ENCODE results near the gene CUEDC1. TPM values are rescaled to one million over a fixed set of nuclear protein-coding genes. Genes with fewer than 3 reads are reported as not detected.

The CUEDC1 gene
- total RNA-seq, 4 donors from 2014 or later: 35.7 to 60.3 (median 45.6) TPM

DNA sequence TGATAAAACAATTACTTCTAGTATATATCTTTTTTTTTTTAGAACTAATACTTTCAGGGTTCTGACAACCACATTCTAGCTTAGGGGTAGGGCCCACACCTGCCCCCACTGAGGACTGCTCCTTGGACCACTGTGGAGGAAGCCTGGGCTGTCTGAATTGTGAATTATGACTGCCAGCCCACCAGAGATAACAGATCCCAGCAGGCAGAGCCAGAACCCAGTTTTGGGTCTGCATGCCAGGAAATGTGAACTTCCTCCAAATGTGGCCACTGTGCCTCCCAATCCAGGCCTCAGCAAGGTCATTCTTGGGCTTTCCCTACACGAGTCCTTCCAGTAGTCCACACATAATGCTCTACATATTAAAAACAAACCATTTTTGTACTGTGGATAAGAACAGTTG is 16.9 kb upstream of the CUEDC1 start:
- 14 to 33% methylated on average over 1 of the region's 1 CpG for WGBS, 2 donors (ENCODE audit: low coverage in 1 of 2)
- Histone ChIP-seq H3K36me3 (peaks cover 4 to 60% of the 10 kb centered on the region in 2 donors), H3K4me3 (no peak overlapping the region), H3K27me3 (no peaks in the 10 kb centered on the region), H3K9me3 (no peaks in the 10 kb centered on the region), H3K27ac (no peak overlapping the region), H3K4me1 (peaks cover 7 to 29% (median 11%) of the 10 kb centered on the region in 3 donors)
- no peak for ATAC-seq
- TF ChIP-seq POLR2A (IDR thresholded peaks at IDR 0.05) (no peak), EP300 (IDR thresholded peaks at IDR 0.05) (no peak), POLR2AphosphoS5 (IDR thresholded peaks at IDR 0.05) (no peak)
- TF ChIP-seq, protein P1, sequence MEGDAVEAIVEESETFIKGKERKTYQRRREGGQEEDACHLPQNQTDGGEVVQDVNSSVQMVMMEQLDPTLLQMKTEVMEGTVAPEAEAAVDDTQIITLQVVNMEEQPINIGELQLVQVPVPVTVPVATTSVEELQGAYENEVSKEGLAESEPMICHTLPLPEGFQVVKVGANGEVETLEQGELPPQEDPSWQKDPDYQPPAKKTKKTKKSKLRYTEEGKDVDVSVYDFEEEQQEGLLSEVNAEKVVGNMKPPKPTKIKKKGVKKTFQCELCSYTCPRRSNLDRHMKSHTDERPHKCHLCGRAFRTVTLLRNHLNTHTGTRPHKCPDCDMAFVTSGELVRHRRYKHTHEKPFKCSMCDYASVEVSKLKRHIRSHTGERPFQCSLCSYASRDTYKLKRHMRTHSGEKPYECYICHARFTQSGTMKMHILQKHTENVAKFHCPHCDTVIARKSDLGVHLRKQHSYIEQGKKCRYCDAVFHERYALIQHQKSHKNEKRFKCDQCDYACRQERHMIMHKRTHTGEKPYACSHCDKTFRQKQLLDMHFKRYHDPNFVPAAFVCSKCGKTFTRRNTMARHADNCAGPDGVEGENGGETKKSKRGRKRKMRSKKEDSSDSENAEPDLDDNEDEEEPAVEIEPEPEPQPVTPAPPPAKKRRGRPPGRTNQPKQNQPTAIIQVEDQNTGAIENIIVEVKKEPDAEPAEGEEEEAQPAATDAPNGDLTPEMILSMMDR (IDR thresholded peaks at IDR 0.05): no peak

GRCh38 chr17:57971572-57971971 is 16.4 kb upstream of the CUEDC1 start:
- H3K9me3 ChIP-seq: no peaks in the 10 kb centered on the region
- no peaks in the 10 kb centered on the region for H3K27me3 ChIP-seq
- no peak overlapping the region for H3K4me3 ChIP-seq
- WGBS, 2 donors (ENCODE audit: low coverage in 1 of 2): 66 to 87% methylated on average over 10 of the region's 10 CpGs
- H3K4me1 ChIP-seq: peaks cover 7 to 23% (median 11%) of the 10 kb centered on the region in 3 donors
- TF ChIP-seq EP300 (IDR thresholded peaks at IDR 0.05): no peak
- H3K27ac ChIP-seq: no peak overlapping the region
- H3K36me3 ChIP-seq: peaks cover 0 to 55% of the 10 kb centered on the region in 2 donors
- no peak for ATAC-seq

DNA sequence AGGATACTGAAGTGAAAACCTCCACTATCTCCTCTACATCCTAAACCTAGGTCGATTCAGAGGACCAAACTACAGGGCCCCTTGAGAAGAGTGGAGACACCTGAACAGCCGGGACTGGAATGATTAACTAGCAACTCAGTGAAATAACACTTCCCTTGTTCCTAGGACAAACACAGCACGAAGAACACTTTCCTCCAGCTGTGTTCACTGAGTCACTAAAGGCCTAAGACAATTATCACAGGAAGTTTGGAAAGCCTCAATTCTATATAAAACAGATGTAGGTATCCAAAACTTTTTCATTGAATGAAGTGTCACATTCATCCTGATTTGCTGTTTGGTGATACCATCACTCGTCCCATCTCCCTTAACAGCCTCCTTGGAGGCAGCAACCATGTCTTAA is 15.5 kb upstream of the CUEDC1 start:
- peak overlapping the region in 2 of 4 donors; percentile 5 to 38 for H3K27ac ChIP-seq
- 44 to 48% methylated on average over 2 to 4 of the region's 4 CpGs for WGBS, 2 donors (ENCODE audit: low coverage in 1 of 2)
- ATAC-seq: no peak
- H3K4me3 ChIP-seq: no peak overlapping the region
- H3K9me3 ChIP-seq: no peaks in the 10 kb centered on the region
- TF ChIP-seq, protein P1 (IDR thresholded peaks at IDR 0.05): no peak
- TF ChIP-seq POLR2AphosphoS5 (IDR thresholded peaks at IDR 0.05) (no peak), POLR2A (IDR thresholded peaks at IDR 0.05) (no peak), EP300 (IDR thresholded peaks at IDR 0.05) (no peak)
- H3K36me3 ChIP-seq: peaks cover 0 to 46% of the 10 kb centered on the region in 2 donors
- H3K4me1 ChIP-seq: peaks cover 6 to 14% (median 9%) of the 10 kb centered on the region in 3 donors
- H3K27me3 ChIP-seq: no peaks in the 10 kb centered on the region

DNA sequence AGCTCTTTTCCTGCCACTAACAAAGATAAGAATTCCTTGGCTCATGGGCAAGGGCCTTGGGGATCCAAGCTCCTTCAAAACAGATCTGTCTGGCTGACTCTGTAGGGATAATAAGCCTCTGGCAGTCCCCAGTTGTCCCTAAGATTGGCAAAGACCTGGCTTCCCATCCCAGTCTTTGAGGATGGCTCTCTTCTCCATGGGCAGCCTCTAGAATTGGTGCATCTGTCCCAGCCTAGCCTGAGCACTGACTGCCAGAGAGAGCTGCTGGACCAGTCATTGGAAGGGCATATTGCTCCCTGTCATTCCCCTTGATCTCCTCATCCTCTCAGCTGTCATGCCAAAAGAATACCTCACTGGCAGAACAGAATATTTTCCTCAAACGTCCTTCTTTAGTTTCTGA is 13.2 kb upstream of the CUEDC1 start:
- no peak for TF ChIP-seq EP300 (IDR thresholded peaks at IDR 0.05)
- no peak for TF ChIP-seq POLR2AphosphoS5 (IDR thresholded peaks at IDR 0.05)
- TF ChIP-seq POLR2A (IDR thresholded peaks at IDR 0.05): no peak
- TF ChIP-seq, protein P1 (IDR thresholded peaks at IDR 0.05): no peak
- no peaks in the 10 kb centered on the region for H3K4me1 ChIP-seq
- H3K27ac ChIP-seq: no peak overlapping the region
- no peaks in the 10 kb centered on the region for H3K9me3 ChIP-seq
- H3K36me3 ChIP-seq: peaks cover 0 to 25% of the 10 kb centered on the region in 2 donors
- H3K27me3 ChIP-seq: no peaks in the 10 kb centered on the region
- H3K4me3 ChIP-seq: no peak overlapping the region
- no peak for ATAC-seq
- 43 to 63% methylated on average over 1 of the region's 1 CpG for WGBS, 2 donors (ENCODE audit: low coverage in 1 of 2)

GRCh38 chr17:57966875-57967274 is 11.7 kb upstream of the CUEDC1 start:
- no peak overlapping the region for H3K27ac ChIP-seq
- no peaks in the 10 kb centered on the region for H3K4me1 ChIP-seq
- no peak for TF ChIP-seq EP300 (IDR thresholded peaks at IDR 0.05)
- no peak for TF ChIP-seq POLR2AphosphoS5 (IDR thresholded peaks at IDR 0.05)
- TF ChIP-seq, protein P1 (IDR thresholded peaks at IDR 0.05): no peak
- no peak for TF ChIP-seq POLR2A (IDR thresholded peaks at IDR 0.05)
- ATAC-seq: no peak
- H3K27me3 ChIP-seq: no peaks in the 10 kb centered on the region
- H3K9me3 ChIP-seq: no peaks in the 10 kb centered on the region
- peaks cover 0 to 9% of the 10 kb centered on the region in 2 donors for H3K36me3 ChIP-seq
- 81 to 88% methylated on average over 2 to 3 of the region's 5 CpGs for WGBS, 2 donors (ENCODE audit: low coverage in 1 of 2)
- no peak overlapping the region for H3K4me3 ChIP-seq
